NCI-H2196 (cell line): ENCODE results near the gene DDIT4.
A peak's percentile ranks its signal among the peaks of the same experiment; 100 is the strongest.
"Not testable (repeated sequence)": the region's sequence is repeated elsewhere in the genome, so short reads cannot be mapped to it uniquely, and the experiment has no call there.

Experiments
- DNase-seq: peaks from one replicate; lab custom pipeline; 2025; ENCODE audit not compliant: unreplicated experiment; lab: John Stamatoyannopoulos, UW

Gene DDIT4

GRCh38 chr10:72249176-72249862, 24.4 kb upstream of the DDIT4 start:
- DNase-seq = not testable (repeated sequence)

DNA sequence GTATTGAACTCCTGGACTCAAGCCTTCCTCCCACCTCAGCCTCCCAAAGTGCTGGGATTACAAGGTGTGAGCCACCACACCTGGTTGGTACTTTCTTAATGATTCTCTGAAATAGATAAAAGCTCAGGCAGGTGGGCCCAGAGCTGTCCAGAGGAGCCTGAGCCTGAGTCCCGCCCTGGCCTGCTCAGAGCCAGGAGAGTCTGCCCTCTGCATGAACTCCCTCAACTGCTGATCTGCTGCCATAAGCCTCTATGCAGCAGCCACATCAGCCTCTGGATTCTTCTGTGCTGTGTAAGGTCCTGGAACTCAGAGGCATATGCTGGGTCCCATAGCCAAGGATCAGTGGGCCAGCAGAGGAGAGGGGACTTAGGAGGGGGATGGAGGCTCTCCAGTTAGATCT, 23.1 kb upstream of the DDIT4 start:
- DNase-seq = no peak

- no peak for DNase-seq
Observed at GRCh38 chr10:72251635-72252034, 22.1 kb upstream of the DDIT4 start.

GRCh38 chr10:72252972-72253371, 20.8 kb upstream of the DDIT4 start:
- no peak for DNase-seq

DNA sequence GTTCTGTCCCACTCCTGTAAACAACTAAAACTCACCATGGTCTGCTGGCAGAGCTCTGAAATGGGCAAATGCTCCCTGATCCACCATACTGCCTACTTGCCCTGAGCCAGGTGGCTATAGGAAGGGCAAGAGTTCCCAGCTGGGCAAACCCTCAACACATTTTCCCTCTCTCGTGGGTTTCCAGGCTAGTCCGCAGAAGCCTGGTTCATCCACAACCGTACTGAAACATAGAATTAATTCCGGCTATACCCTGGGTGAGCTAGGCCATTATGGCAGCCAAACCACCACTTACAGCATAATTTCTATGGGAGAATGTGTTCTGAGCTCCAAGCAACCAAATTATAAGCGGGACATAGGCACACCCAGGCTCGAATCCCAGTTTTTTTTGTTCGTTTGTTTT, 20.1 kb upstream of the DDIT4 start:
- no peak for DNase-seq

- peak; percentile 38 for DNase-seq
Observed at GRCh38 chr10:72254813-72255568, 18.7 kb upstream of the DDIT4 start.

- DNase-seq = no peak
Observed at GRCh38 chr10:72255977-72256729, 17.6 kb upstream of the DDIT4 start.

GRCh38 chr10:72257051-72257892, 16.5 kb upstream of the DDIT4 start:
- DNase-seq = no peak

DNA sequence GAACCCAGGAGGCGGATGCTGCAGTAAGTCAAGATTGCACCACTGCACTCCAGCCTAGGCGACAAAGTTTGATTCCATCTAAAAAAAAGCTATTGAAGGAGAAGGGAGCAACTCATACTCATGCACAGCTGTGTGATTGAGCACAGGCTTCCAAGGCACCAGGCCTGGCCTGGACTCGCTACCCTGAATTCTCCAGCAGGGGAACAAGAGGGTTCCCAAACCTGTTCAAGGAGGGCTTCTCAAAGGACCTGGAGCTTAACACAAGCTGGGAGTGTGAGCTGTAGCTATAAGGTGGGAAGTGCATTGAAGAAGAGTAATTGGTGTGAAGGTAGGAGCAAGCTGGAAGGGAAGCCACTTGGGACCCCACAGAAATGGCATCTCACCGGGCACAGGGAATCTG, 15.1 kb upstream of the DDIT4 start:
- DNase-seq = no peak

GRCh38 chr10:72259491-72260238, 14.1 kb upstream of the DDIT4 start:
- DNase-seq = no peak

DNA sequence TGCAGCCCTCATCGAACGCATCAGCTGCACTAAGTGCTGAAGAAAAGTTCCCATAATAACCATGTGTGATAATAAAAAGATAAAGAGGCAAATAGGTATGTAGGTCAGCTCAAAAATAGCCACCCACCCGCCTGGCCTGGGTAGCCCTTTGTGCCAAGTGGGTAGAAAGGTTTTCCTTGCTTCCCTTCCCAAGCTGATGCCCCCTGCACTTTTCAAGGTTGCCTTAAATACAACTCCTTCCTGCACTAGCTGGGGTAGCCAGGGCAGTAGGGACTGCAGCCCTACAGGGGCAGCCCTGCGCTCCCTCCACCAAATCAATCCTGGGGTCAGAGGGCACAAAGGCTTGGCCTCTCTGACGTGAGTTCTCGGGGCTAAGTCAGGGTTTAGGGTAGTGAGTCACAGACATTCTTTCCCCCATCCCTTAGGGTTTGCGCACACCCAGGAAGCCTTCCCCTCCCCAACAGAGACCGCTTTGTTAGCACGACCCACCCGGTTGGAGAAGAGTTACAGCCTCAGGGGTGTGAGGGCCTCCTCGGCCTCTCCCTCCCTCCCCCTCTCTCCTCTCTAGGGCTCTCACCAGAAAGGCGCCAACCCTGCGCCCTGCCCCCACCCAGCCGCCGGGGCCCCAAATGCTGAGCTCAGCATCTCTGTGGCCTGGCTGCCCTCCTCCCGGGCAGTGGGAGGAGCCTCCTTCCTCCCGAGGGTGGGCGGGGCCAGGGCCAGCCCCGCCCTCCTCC, 13.3 kb upstream of the DDIT4 start:
- no peak for DNase-seq

- DNase-seq = no peak
Observed at GRCh38 chr10:72260976-72261783, 12.5 kb upstream of the DDIT4 start.

GRCh38 chr10:72261784-72262404, 11.8 kb upstream of the DDIT4 start:
- no peak for DNase-seq

DNA sequence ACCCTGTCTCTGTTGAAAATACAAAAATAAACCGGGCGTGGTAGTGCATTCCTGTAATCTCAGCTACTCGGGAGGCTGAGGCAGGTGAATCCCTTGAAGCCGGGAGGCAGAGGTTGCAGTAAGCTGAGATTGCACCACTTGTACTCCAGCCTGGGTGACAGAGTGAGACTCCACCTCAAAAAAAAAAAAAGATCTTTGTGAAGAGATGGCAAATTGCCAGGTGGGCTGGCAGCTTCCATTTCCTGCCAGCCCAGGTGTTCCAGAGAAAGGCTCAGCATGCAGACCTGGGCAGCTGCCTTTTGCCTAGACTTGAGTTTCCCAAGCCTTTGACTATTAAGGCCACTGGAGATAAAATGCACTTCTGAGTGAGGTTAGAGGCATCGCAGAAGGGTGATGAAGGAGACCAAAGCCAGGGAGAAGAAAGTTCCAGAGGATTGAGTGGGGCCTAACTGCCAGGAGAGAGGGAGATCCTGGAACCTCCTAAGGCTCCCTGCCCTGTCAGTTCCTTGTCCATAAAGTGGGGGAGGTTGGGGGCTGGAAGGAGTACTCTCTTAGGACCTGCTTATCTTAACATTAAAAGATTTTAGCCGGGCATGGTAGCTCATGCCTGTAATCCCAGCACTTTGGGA, 10.0 kb upstream of the DDIT4 start:
- DNase-seq = peak; percentile 77

GRCh38 chr10:72264536-72264935, 9.2 kb upstream of the DDIT4 start:
- DNase-seq = no peak

GRCh38 chr10:72265508-72265907, 8.2 kb upstream of the DDIT4 start:
- DNase-seq = no peak

DNA sequence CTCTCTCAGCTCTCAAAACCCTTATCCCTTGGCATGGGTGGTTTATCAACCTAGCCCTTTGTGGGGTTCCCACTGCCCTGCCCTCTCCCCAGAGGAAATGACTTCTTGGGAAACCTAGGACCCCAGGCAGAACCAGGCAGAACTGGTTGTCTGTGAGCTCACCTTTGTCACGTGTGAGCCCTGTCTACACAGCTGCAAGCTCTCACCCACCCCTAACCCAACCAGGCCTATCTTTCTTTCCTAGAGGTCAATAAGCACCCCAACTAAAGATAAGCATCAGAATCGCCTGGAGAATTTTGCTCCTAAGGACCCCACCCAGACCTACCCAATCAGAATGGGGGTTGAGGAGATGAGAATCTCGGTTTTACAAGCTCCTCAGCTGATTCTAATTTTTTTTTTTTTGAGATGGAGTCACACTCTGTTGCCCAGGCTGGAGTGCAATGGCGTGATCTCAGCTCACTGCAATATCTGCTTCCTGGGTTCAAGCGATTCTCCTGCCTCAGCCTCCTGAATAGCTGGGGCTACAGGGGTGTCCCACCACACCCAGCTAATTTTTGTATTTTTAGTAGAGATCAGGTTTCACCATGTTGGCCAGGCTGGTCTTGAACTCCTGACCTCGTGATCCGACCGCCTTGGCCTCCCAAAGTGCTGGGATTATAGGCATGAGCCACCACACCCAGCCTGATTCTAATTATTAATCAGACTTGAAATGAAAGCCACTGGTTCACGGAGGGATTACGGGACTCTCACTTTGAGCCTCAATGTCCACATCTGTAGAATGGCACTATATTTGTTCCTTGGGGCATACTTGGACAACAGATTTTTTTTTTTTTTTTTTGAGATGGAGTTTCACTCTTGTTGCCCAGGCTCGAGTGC, 7.5 kb upstream of the DDIT4 start:
- no peak for DNase-seq
